ENCODE measurements around the gene CCBE1.

DNA sequence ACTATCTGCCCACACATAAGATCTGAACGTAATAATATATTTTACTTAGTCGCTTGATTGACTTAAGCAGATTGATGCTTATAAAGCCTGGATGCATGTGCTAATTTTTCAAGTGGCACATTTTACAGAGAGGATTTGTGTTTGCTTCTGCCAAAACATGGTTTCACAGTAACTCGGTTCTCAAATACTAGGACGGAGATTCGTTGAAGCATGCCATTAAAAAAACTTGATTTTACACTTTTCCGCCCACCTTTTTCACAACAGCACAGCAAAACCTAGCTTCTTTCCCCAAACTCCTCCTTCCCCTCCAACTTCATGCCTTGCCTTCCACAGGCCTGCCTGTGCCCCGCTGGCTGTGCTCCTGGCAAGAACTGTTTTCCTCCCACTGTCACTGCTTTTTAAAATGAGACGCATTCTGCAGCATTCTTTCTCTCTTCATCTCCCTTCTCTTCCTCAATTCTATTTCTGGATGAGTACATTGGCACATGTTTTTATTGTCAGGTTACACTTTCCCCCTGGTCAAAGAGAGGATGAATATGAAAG, 283.0 kb downstream of the CCBE1 start:
- TF ChIP-seq ESRRA (IDR thresholded peaks at IDR 0.05; ENCODE audit: borderline replicate concordance, low read length) (no peak), POLR2A (IDR thresholded peaks at IDR 0.05; ENCODE audit: low read length) (no peak), PHF8 (IDR thresholded peaks at IDR 0.05; ENCODE audit: borderline replicate concordance, low read depth) (no peak), HDAC2 (IDR thresholded peaks at IDR 0.05) (no peak), NFE2L2 (conservative IDR thresholded peaks at IDR 0.05; ENCODE audit: low read length) (no peak), CEBPB (IDR thresholded peaks at IDR 0.05) (no peak), JUNB (IDR thresholded peaks at IDR 0.05) (no peak), SMC3 (IDR thresholded peaks at IDR 0.05) (no peak), CHD2 (IDR thresholded peaks at IDR 0.05; ENCODE audit: low read length, partially characterized antibody) (no peak)
- TF ChIP-seq, protein P1, sequence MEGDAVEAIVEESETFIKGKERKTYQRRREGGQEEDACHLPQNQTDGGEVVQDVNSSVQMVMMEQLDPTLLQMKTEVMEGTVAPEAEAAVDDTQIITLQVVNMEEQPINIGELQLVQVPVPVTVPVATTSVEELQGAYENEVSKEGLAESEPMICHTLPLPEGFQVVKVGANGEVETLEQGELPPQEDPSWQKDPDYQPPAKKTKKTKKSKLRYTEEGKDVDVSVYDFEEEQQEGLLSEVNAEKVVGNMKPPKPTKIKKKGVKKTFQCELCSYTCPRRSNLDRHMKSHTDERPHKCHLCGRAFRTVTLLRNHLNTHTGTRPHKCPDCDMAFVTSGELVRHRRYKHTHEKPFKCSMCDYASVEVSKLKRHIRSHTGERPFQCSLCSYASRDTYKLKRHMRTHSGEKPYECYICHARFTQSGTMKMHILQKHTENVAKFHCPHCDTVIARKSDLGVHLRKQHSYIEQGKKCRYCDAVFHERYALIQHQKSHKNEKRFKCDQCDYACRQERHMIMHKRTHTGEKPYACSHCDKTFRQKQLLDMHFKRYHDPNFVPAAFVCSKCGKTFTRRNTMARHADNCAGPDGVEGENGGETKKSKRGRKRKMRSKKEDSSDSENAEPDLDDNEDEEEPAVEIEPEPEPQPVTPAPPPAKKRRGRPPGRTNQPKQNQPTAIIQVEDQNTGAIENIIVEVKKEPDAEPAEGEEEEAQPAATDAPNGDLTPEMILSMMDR (IDR thresholded peaks at IDR 0.05), result no peak
- TF ChIP-seq, protein P2, sequence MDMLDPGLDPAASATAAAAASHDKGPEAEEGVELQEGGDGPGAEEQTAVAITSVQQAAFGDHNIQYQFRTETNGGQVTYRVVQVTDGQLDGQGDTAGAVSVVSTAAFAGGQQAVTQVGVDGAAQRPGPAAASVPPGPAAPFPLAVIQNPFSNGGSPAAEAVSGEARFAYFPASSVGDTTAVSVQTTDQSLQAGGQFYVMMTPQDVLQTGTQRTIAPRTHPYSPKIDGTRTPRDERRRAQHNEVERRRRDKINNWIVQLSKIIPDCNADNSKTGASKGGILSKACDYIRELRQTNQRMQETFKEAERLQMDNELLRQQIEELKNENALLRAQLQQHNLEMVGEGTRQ (IDR thresholded peaks at IDR 0.05), result no peak
- TF ChIP-seq, protein P3, sequence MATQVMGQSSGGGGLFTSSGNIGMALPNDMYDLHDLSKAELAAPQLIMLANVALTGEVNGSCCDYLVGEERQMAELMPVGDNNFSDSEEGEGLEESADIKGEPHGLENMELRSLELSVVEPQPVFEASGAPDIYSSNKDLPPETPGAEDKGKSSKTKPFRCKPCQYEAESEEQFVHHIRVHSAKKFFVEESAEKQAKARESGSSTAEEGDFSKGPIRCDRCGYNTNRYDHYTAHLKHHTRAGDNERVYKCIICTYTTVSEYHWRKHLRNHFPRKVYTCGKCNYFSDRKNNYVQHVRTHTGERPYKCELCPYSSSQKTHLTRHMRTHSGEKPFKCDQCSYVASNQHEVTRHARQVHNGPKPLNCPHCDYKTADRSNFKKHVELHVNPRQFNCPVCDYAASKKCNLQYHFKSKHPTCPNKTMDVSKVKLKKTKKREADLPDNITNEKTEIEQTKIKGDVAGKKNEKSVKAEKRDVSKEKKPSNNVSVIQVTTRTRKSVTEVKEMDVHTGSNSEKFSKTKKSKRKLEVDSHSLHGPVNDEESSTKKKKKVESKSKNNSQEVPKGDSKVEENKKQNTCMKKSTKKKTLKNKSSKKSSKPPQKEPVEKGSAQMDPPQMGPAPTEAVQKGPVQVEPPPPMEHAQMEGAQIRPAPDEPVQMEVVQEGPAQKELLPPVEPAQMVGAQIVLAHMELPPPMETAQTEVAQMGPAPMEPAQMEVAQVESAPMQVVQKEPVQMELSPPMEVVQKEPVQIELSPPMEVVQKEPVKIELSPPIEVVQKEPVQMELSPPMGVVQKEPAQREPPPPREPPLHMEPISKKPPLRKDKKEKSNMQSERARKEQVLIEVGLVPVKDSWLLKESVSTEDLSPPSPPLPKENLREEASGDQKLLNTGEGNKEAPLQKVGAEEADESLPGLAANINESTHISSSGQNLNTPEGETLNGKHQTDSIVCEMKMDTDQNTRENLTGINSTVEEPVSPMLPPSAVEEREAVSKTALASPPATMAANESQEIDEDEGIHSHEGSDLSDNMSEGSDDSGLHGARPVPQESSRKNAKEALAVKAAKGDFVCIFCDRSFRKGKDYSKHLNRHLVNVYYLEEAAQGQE (IDR thresholded peaks at IDR 0.05), result no peak
